Colonic mucosa (tissue), 4 donors: ENCODE results near the gene TULP4. TPM values are rescaled to one million over a fixed set of nuclear protein-coding genes. Genes with fewer than 3 reads are reported as not detected.
"Not testable (repeated sequence)": the region's sequence is repeated elsewhere in the genome, so short reads cannot be mapped to it uniquely, and the experiment has no call there.

Source experiments
- DNase-seq: peaks from one replicate; pipeline ENCODE4 v3.0.0-alpha.2; 2020
- H3K27ac ChIP-seq: fragments of 200-600 bp; one replicate; pipeline ENCODE4 v1.8.0; 2021
- H3K27me3 ChIP-seq: fragments of 200-600 bp; one replicate; pipeline ENCODE4 v1.8.0; 2021
- H3K36me3 ChIP-seq: fragments of 200-600 bp; one replicate; pipeline ENCODE4 v1.8.0; 2021
- H3K4me1 ChIP-seq: fragments of 200-600 bp; one replicate; pipeline ENCODE4 v1.8.0; 2021; ENCODE audit warnings: mild to moderate bottlenecking
- H3K4me3 ChIP-seq: fragments of 200-600 bp; one replicate; pipeline ENCODE4 v1.8.0; 2021
- H3K9ac ChIP-seq, 2 donors: one replicate each; pipeline ENCODE4 v1.7.0; 2013; ENCODE audit warnings: control low read depth in 2 of 2, low read depth in 2 of 2, low read length in 2 of 2
- H3K9me3 ChIP-seq: fragments of 200-600 bp; one replicate; pipeline ENCODE4 v1.8.0; 2021
- intact Hi-C: fragments of 100-400 bp; cut with DNase I; formaldehyde crosslinking; loops from one replicate; pipeline ENCODE4 v1.14.1; 2022
- total RNA-seq, 2 donors: library from RNA; stranded (reverse); fragmentation: NEBNext Ultra II Directional in 1 of 2; extraction: Animal tissue kit (Norgen Biotek cat#: 25700) in 1 of 2; gene quantifications; one replicate each; pipeline ENCODE4 v1.2.1, GENCODE V29; 2021
- TF ChIP-seq, protein P1 (sequence below): fragments of 200-600 bp; IDR thresholded peaks from one replicate; pipeline ENCODE4 v1.8.0; 2022; ENCODE audit warnings: antibody characterized with exemption, mild to moderate bottlenecking
- donor health status: healthy.
- donor health status: DM: no; HTN: no; CAD: no.
- donor health status: DM: no; HTN: no; CAD: no.

The TULP4 gene
- total RNA-seq, 2 donors from 2014 or later: 63.1 to 68.0 TPM

DNA sequence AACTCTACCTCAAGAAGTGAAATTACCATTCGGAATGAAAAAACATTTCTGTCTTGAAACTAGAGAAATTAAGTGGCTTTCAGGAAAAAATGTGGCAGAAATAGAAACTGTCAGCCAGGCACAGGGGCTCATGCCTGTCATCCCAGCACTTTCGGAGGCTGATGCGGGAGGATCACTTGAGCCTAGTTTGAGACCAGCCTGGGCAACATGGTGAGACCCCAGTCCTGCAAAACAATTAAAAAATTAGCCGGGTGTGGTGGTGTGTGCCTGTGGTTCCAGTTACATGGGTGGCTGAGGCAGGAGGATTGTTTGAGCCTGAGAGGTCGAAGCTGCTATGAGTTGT lies 240.5 kb downstream of the TULP4 start:
- Histone ChIP-seq H3K4me1 (no peaks in the 10 kb centered on the region), H3K27ac (no peak overlapping the region), H3K36me3 (no peaks in the 10 kb centered on the region)

DNA sequence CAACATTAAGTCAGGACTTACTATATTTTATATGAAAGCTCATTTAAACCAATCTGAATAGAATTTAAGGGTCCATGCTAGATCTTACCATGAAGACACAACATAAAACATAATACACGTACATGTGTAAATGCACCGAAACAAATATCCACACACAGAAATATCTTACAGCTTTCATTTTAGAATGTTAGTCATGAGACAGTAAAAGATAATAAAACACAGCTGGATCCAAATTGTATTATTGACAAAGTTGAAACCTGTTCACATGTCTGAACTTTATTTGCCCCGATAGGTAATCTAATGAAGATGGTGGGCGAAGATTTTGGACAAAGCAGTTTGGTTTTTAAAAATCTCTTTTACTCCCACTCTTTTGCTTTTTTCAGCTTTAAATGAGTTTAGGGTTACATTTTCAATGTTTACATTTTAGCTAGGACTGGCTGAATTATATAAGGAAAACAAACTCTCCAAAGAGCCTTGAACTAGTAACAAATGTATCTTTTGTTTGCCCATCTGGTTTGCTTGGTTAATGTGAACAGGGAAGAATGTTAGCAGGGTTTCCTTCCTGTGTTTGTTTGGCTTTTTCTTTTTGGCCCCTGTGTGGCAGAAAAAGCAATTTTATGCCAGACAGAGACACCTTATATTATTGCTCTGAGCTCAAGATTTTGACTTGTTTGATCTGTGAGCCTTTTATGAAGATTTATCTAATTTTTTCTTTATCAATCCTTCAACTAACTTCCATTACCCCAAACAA lies 242.5 kb downstream of the TULP4 start:
- Histone ChIP-seq H3K9ac (no peak overlapping the region), H3K27ac (peak overlapping the region; percentile 9), H3K4me1 (no peaks in the 10 kb centered on the region), H3K4me3 (no peak overlapping the region), H3K9me3 (no peaks in the 10 kb centered on the region), H3K36me3 (no peaks in the 10 kb centered on the region), H3K27me3 (no peaks in the 10 kb centered on the region)
- TF ChIP-seq, protein P1, sequence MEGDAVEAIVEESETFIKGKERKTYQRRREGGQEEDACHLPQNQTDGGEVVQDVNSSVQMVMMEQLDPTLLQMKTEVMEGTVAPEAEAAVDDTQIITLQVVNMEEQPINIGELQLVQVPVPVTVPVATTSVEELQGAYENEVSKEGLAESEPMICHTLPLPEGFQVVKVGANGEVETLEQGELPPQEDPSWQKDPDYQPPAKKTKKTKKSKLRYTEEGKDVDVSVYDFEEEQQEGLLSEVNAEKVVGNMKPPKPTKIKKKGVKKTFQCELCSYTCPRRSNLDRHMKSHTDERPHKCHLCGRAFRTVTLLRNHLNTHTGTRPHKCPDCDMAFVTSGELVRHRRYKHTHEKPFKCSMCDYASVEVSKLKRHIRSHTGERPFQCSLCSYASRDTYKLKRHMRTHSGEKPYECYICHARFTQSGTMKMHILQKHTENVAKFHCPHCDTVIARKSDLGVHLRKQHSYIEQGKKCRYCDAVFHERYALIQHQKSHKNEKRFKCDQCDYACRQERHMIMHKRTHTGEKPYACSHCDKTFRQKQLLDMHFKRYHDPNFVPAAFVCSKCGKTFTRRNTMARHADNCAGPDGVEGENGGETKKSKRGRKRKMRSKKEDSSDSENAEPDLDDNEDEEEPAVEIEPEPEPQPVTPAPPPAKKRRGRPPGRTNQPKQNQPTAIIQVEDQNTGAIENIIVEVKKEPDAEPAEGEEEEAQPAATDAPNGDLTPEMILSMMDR: no peak
- intact Hi-C loops: no loop called here
- DNase-seq: no peak

More for the DNA sequence above, 240.5 kb downstream of the TULP4 start:
- H3K9me3 ChIP-seq: no peaks in the 10 kb centered on the region
- no peaks in the 10 kb centered on the region for H3K27me3 ChIP-seq
- H3K9ac ChIP-seq: no peak overlapping the region
- no peak for DNase-seq
- TF ChIP-seq, protein P1: no peak
- no peak overlapping the region for H3K4me3 ChIP-seq
- intact Hi-C loops: no loop called here

DNA sequence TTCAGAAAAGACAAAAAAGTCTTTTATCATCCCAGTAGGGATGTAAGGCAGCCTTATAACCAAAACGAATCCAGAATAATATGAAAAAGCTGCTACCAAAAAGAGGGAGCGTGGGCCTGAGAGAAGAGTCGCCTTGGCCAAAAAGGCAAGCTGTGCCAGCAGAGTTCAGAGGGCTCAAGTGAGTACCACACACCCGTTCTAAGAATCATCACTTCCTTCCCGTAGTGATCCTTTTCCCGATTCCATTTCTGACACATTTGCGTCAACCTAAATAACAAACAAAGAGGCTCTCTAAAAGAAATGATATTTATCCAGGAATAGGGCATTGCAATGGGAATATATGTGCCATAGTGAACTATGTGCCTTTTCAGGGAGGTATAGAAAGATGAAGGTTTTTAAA lies 243.8 kb downstream of the TULP4 start:
- intact Hi-C loops: no loop called here
- no peak overlapping the region for H3K4me3 ChIP-seq
- no peak for DNase-seq
- no peak overlapping the region for H3K27ac ChIP-seq
- no peaks in the 10 kb centered on the region for H3K27me3 ChIP-seq
- no peaks in the 10 kb centered on the region for H3K36me3 ChIP-seq
- peaks cover under 1% of the 10 kb centered on the region for H3K4me1 ChIP-seq
- no peak overlapping the region for H3K9ac ChIP-seq
- no peaks in the 10 kb centered on the region for H3K9me3 ChIP-seq
- TF ChIP-seq, protein P1: no peak

DNA sequence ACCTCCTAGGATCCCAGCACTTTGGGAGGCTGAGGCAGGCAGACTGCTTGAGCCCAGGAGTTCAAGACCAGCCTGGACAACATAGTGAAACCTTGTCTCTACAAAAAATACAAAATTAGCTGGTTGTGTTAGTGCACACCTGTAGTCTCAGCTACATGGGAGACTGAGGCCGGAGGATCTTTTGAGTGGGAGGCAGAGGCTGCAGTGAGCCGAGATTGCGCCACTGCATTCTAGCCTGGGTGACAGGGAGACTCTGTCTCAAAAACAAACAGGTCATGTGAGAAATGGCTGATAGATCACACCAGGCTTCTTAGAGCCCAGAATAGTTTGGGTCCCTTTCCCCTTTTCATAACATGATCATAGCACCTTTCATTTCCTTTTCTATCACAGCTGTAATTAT lies 244.8 kb downstream of the TULP4 start:
- intact Hi-C loops, H3K27ac ChIP-seq, H3K4me1 ChIP-seq, H3K9ac ChIP-seq, H3K27me3 ChIP-seq, H3K9me3 ChIP-seq, DNase-seq, H3K4me3 ChIP-seq, H3K36me3 ChIP-seq: not testable (repeated sequence)

DNA sequence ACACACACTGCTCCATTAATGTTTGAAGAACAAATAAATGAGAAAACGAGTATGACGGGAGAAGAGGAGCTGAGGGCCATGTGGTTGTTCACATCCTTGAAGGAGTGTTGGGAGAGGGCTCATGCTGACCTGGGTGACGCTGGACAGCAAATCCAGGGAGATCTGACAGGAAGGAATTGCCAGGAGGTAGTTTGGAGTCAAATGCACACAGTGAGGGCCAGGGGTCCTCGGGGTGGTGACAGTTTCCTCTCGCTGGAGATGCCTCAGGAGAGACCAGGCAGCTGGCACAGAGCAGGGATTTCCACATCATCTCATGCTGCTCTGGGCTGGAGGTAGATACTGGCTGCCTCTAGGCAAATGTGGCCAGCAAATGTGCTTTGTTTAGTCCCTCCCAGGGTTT lies 245.7 kb downstream of the TULP4 start:
- no peak overlapping the region for H3K9ac ChIP-seq
- H3K36me3 ChIP-seq: no peaks in the 10 kb centered on the region
- H3K9me3 ChIP-seq: no peaks in the 10 kb centered on the region
- H3K27ac ChIP-seq: no peak overlapping the region
- DNase-seq: no peak
- no peaks in the 10 kb centered on the region for H3K27me3 ChIP-seq
- no peak overlapping the region for H3K4me3 ChIP-seq
- intact Hi-C loops: no loop called here
- H3K4me1 ChIP-seq: peaks cover 6% of the 10 kb centered on the region
- TF ChIP-seq, protein P1: no peak

DNA sequence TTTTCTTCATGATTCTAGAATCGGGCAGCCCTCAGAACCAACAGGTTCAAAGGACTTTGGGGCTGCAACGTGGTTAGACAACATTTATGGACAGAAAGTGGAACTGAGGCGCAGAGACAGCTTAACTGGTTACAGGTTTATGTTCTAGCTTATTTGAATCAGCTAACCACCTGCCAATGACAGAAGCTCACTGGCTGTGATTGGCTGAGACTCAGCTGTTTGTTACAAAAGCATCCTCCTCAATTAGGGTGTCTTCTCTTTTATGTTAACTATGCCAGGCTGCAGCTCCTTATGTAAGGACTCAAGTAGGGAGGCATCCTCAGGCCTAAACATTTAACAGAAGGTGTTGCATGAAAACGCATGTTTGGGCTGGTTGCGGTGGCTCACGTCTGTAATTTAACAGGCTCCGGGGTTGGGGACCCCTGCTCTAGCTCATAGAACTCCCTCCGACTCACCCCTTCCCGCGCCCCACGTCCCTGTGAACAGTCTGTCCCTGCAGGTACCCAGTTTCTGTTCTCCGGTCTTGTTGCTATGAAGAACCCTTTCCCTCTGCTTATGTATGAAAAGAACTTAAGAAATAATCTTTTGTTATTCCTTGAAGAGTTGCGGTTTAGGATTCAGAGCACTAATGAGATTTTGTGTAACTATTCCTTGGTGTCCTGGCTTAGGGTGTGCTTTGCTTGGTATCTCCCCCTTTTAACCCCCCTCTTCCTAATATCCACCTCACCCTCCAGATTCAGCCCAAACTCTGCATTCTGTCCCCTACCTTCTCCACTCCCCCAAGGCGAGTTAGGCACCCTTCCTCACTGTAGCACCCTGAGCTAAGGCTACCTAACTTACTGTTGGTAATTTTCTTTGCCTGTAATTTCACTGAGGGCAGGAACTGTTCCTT lies 246.4 kb downstream of the TULP4 start:
- no peaks in the 10 kb centered on the region for H3K27me3 ChIP-seq
- no peaks in the 10 kb centered on the region for H3K36me3 ChIP-seq
- DNase-seq: no peak
- no peaks in the 10 kb centered on the region for H3K9me3 ChIP-seq
- no peak overlapping the region for H3K4me3 ChIP-seq
- TF ChIP-seq, protein P1: no peak
- H3K27ac ChIP-seq: no peak overlapping the region
- no peak overlapping the region for H3K9ac ChIP-seq
- peaks cover 6% of the 10 kb centered on the region for H3K4me1 ChIP-seq
- intact Hi-C loops: no loop called here
